Measurements from ENCODE around the gene DHX32. TPM values are rescaled to one million over a fixed set of nuclear protein-coding genes. Genes with fewer than 3 reads are reported as not detected.
A peak's percentile ranks its signal among the peaks of the same experiment; 100 is the strongest.
"Not testable (repeated sequence)": the region's sequence is repeated elsewhere in the genome, so short reads cannot be mapped to it uniquely, and the experiment has no call there.

Gene DHX32
- total RNA-seq, 1 donor from 2014 or later = 27.4 TPM

- H3K9me3 ChIP-seq, H3K27me3 ChIP-seq, H3K4me1 ChIP-seq, H3K36me3 ChIP-seq: not testable (repeated sequence)
- intact Hi-C loops (cut with DNase I) = loop anchor here (2.0 kb wide), 1 partner anchor 74 kb away; the partner anchor contains the start of genes BCCIP and UROS
- Histone ChIP-seq H3K27ac (peak within 1 kb of the TSS; percentile 71 to 83), H3K4me3 (peak within 1 kb of the TSS; percentile 88 to 96)
- DNase-seq (ENCODE audit: low spot score in 2 of 2) = peak; percentile 34 to 94
These were observed 15.2 kb upstream of the DHX32 start, which contains the start of gene FANK1 for GRCh38 chr10:125896088-125896934. TSS of gene FANK1 (plus strand) at chr10:125896564. CDS start at chr10:125896643, 79 bp downstream.

- intact Hi-C loops (cut with DNase I) = loop anchor here (2.0 kb wide), 1 partner anchor 73 kb away; the partner anchor contains the start of genes BCCIP and UROS
- H3K9me3 ChIP-seq = not testable (repeated sequence)
- H3K27ac ChIP-seq = peak overlapping the region; percentile 71 to 83
These were observed 14.3 kb upstream of the DHX32 start for GRCh38 chr10:125895130-125896087.

GRCh38 chr10:125894176-125894575 is 13.1 kb upstream of the DHX32 start:
- H3K4me1 ChIP-seq; DNase-seq (ENCODE audit: low spot score in 2 of 2); H3K27ac ChIP-seq; H3K9me3 ChIP-seq; H3K36me3 ChIP-seq; intact Hi-C loops (cut with DNase I); H3K4me3 ChIP-seq; H3K27me3 ChIP-seq: not testable (repeated sequence)

More at GRCh38 chr10:125895130-125896087, 14.3 kb upstream of the DHX32 start:
- H3K27me3 ChIP-seq, H3K4me1 ChIP-seq, H3K36me3 ChIP-seq: not testable (repeated sequence)
- H3K4me3 ChIP-seq = peak overlapping the region; percentile 88 to 96
- DNase-seq (ENCODE audit: low spot score in 2 of 2) = peak in 1 of 2 donors; percentile 85

GRCh38 chr10:125892402-125892801 is 11.3 kb upstream of the DHX32 start:
- H3K4me3 ChIP-seq; H3K36me3 ChIP-seq; intact Hi-C loops (cut with DNase I); H3K27me3 ChIP-seq; DNase-seq (ENCODE audit: low spot score in 2 of 2); H3K4me1 ChIP-seq; H3K9me3 ChIP-seq; H3K27ac ChIP-seq: not testable (repeated sequence)

GRCh38 chr10:125889441-125889840 is 8.3 kb upstream of the DHX32 start:
- H3K36me3 ChIP-seq; DNase-seq (ENCODE audit: low spot score in 2 of 2); intact Hi-C loops (cut with DNase I); H3K27ac ChIP-seq; H3K27me3 ChIP-seq; H3K4me1 ChIP-seq; H3K4me3 ChIP-seq; H3K9me3 ChIP-seq: not testable (repeated sequence)

- no peak overlapping the region for H3K4me3 ChIP-seq
- no peak for TF ChIP-seq CTCF (IDR thresholded peaks at IDR 0.05)
- intact Hi-C loops (cut with DNase I) = no loop called here
- no peaks in the 10 kb centered on the region for H3K27me3 ChIP-seq
- no peaks in the 10 kb centered on the region for H3K36me3 ChIP-seq
- H3K27ac ChIP-seq = no peak overlapping the region
- no peaks in the 10 kb centered on the region for H3K4me1 ChIP-seq
- DNase-seq (ENCODE audit: low spot score in 2 of 2) = no peak
- no peaks in the 10 kb centered on the region for H3K9me3 ChIP-seq
These were observed 5.9 kb upstream of the DHX32 start for GRCh38 chr10:125886914-125887512.

- Histone ChIP-seq H3K4me3 (no peak overlapping the region), H3K36me3 (peaks cover 0 to 7% of the 10 kb centered on the region in 2 donors), H3K27ac (no peak overlapping the region), H3K4me1 (no peaks in the 10 kb centered on the region), H3K27me3 (no peaks in the 10 kb centered on the region), H3K9me3 (no peaks in the 10 kb centered on the region)
- intact Hi-C loops (cut with DNase I) = no loop called here
- no peak for DNase-seq (ENCODE audit: low spot score in 2 of 2)
- no peak for TF ChIP-seq CTCF (IDR thresholded peaks at IDR 0.05)
These were observed 2.1 kb upstream of the DHX32 start for GRCh38 chr10:125883211-125883610.

Measured in ascending aorta (tissue), 2 donors.